IPS-20b (cell line): ENCODE results near the gene OLFM1.
"Not testable (repeated sequence)": the region's sequence is repeated elsewhere in the genome, so short reads cannot be mapped to it uniquely, and the experiment has no call there.

Experiments
- H3K27ac ChIP-seq: one replicate; pipeline ENCODE4 v1.5.1; 2013; ENCODE audit warnings: low read length
- H3K27me3 ChIP-seq: 2 replicates; pipeline ENCODE4 v1.6.1; 2013; ENCODE audit warnings: mild to moderate bottlenecking, low read length, inconsistent platforms; ENCODE audit not compliant: insufficient read depth
- H3K36me3 ChIP-seq: 2 replicates; pipeline ENCODE4 v1.6.1; 2013; ENCODE audit warnings: low read depth, mild to moderate bottlenecking, inconsistent platforms, low read length, moderate library complexity; ENCODE audit not compliant: insufficient read depth
- H3K4me1 ChIP-seq: 2 replicates; pipeline ENCODE4 v1.6.1; 2013; ENCODE audit warnings: mild to moderate bottlenecking, control low read depth, inconsistent platforms, low read length, moderate library complexity; ENCODE audit not compliant: insufficient read depth
- H3K4me3 ChIP-seq: 2 replicates; pipeline ENCODE4 v1.5.1; 2013; ENCODE audit warnings: mild to moderate bottlenecking, low read length, inconsistent platforms
- H3K9ac ChIP-seq: 2 replicates; pipeline ENCODE4 v1.6.1; 2013; ENCODE audit warnings: low read depth, mild to moderate bottlenecking, inconsistent platforms, low read length, moderate library complexity
- H3K9me3 ChIP-seq: 2 replicates; pipeline ENCODE4 v1.6.1; 2013; ENCODE audit warnings: mild to moderate bottlenecking, low read depth, low read length, inconsistent platforms; ENCODE audit not compliant: insufficient read depth

Gene OLFM1

GRCh38 chr9:135105938-135106491 lies 18.5 kb downstream of the OLFM1 start:
- H3K36me3 ChIP-seq, result peaks cover 7% of the 10 kb centered on the region; the same call in 1 of the 2 replicates
- no peaks in the 10 kb centered on the region for H3K27me3 ChIP-seq
- H3K4me3 ChIP-seq, result no peak overlapping the region
- no peaks in the 10 kb centered on the region; the same call in 1 of the 2 replicates for H3K4me1 ChIP-seq
- no peaks in the 10 kb centered on the region for H3K9me3 ChIP-seq
- no peak overlapping the region for H3K27ac ChIP-seq
- no peak overlapping the region for H3K9ac ChIP-seq

GRCh38 chr9:135106551-135107270 lies 19.2 kb downstream of the OLFM1 start:
- H3K4me3 ChIP-seq, result no peak overlapping the region
- no peak overlapping the region for H3K27ac ChIP-seq
- H3K36me3 ChIP-seq, result peaks cover 3% of the 10 kb centered on the region; the same call in 1 of the 2 replicates
- no peaks in the 10 kb centered on the region for H3K9me3 ChIP-seq
- H3K27me3 ChIP-seq, result no peaks in the 10 kb centered on the region
- no peak overlapping the region for H3K9ac ChIP-seq
- no peaks in the 10 kb centered on the region; the same call in 1 of the 2 replicates for H3K4me1 ChIP-seq

DNA sequence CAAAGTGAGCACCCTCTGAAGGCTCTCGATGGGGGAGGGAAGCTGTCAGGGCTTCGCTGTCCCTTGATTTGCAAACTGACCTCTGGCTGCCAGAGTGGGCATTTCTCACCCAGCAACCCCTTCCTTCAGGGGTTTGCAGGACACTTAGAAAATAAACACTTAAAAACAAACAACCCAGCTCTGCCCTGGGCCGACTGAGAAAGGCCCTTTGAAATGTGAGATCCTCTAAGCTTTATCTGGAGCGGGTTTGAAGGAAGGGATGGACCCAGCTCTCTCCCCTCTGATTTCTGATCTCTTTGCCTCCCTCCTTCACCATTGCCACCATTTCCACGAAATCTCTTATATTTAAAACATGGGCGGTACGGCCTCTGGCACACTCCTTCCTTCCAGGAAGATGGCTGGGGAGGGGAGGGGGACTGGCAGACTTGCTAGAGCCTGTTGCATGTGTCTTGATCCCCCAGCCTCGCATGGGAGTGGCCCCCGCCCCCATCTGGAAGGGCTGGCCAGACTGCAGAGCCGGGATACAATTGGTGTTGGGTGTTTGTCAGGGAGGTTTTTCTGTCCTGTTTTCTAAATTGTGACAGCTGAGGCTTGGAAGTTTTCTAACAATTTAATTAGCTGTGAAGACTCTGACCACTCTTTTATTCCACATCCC lies 20.2 kb downstream of the OLFM1 start:
- Histone ChIP-seq H3K27ac (no peak overlapping the region), H3K4me1 (no peaks in the 10 kb centered on the region; the same call in 1 of the 2 replicates), H3K27me3 (no peaks in the 10 kb centered on the region), H3K4me3 (no peak overlapping the region), H3K36me3 (peaks cover 3% of the 10 kb centered on the region; the same call in 1 of the 2 replicates), H3K9ac (no peak overlapping the region), H3K9me3 (no peaks in the 10 kb centered on the region)

- Histone ChIP-seq H3K27ac (no peak overlapping the region), H3K36me3 (peaks cover 3% of the 10 kb centered on the region; the same call in 1 of the 2 replicates), H3K9ac (no peak overlapping the region), H3K4me1 (no peaks in the 10 kb centered on the region; the same call in 1 of the 2 replicates), H3K27me3 (no peaks in the 10 kb centered on the region), H3K9me3 (no peaks in the 10 kb centered on the region), H3K4me3 (no peak overlapping the region)
These were observed 21.5 kb downstream of the OLFM1 start for GRCh38 chr9:135108831-135109510.

DNA sequence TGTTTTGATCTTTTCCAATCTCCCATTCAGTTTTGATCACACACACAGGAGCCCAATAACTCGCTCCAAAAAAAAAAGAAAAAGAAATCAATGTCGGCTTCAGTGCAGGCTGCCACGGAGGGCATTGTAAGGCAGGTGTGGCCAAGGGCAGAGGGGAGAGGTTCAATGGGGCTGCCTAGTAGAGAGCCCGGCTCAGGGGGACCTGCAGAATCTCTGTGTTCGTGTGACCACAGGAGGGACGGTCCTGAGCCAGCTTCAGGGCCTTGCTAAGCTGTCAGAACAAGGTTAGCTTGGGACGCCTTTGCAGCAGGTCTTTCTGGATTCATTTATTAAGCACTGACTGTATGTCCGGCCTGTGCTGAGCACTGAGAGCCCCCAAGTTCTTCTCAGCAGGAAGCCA lies 22.2 kb downstream of the OLFM1 start:
- H3K9me3 ChIP-seq, result no peaks in the 10 kb centered on the region
- H3K27me3 ChIP-seq, result no peaks in the 10 kb centered on the region
- H3K9ac ChIP-seq, result no peak overlapping the region
- H3K4me3 ChIP-seq, result no peak overlapping the region
- H3K36me3 ChIP-seq, result peaks cover 3% of the 10 kb centered on the region; the same call in 1 of the 2 replicates
- H3K4me1 ChIP-seq, result no peaks in the 10 kb centered on the region; the same call in 1 of the 2 replicates
- H3K27ac ChIP-seq, result no peak overlapping the region

DNA sequence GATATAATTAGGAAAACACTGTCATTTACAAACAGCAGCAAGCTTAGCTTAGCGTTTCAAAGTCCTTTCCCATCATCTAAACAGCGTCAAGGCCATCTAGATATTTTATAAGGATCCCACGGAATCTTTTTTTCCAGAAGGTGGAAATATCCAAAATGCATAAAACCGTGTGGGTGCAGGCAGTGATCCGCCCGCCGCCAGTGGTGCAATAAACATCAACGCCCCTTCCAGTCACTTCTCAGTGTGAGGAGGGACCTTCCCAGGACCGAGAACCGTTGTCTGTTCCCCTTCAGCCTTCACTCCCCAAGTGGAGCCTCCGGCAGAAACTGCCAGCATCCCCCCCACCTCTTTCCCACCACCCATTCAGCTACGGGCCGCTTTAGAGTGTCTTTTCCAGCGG lies 22.9 kb downstream of the OLFM1 start:
- peaks cover 3% of the 10 kb centered on the region; the same call in 1 of the 2 replicates for H3K36me3 ChIP-seq
- H3K9me3 ChIP-seq, result no peaks in the 10 kb centered on the region
- no peaks in the 10 kb centered on the region for H3K27me3 ChIP-seq
- H3K4me1 ChIP-seq, result no peaks in the 10 kb centered on the region; the same call in 1 of the 2 replicates
- no peak overlapping the region for H3K4me3 ChIP-seq
- H3K9ac ChIP-seq, result no peak overlapping the region
- H3K27ac ChIP-seq, result no peak overlapping the region

GRCh38 chr9:135111600-135111999 lies 24.1 kb downstream of the OLFM1 start:
- H3K27me3 ChIP-seq, H3K36me3 ChIP-seq, H3K4me3 ChIP-seq, H3K27ac ChIP-seq, H3K4me1 ChIP-seq, H3K9ac ChIP-seq, H3K9me3 ChIP-seq: not testable (repeated sequence)

GRCh38 chr9:135116371-135116770 lies 28.9 kb downstream of the OLFM1 start:
- Histone ChIP-seq H3K27me3 (no peaks in the 10 kb centered on the region), H3K36me3 (peaks cover 22% of the 10 kb centered on the region), H3K27ac (no peak overlapping the region), H3K9ac (no peak overlapping the region), H3K4me1 (no peaks in the 10 kb centered on the region), H3K4me3 (no peak overlapping the region), H3K9me3 (no peaks in the 10 kb centered on the region)

- Histone ChIP-seq H3K4me3 (no peak overlapping the region), H3K36me3 (peaks cover 22% of the 10 kb centered on the region), H3K4me1 (no peaks in the 10 kb centered on the region), H3K9me3 (no peaks in the 10 kb centered on the region), H3K27ac (no peak overlapping the region), H3K9ac (no peak overlapping the region), H3K27me3 (no peaks in the 10 kb centered on the region)
These were observed 29.4 kb downstream of the OLFM1 start for GRCh38 chr9:135116881-135117280.

GRCh38 chr9:135117281-135117680 lies 29.8 kb downstream of the OLFM1 start:
- H3K9me3 ChIP-seq, result no peaks in the 10 kb centered on the region
- no peak overlapping the region for H3K27ac ChIP-seq
- peaks cover 22% of the 10 kb centered on the region for H3K36me3 ChIP-seq
- no peaks in the 10 kb centered on the region for H3K4me1 ChIP-seq
- no peak overlapping the region for H3K4me3 ChIP-seq
- no peak overlapping the region for H3K9ac ChIP-seq
- no peaks in the 10 kb centered on the region for H3K27me3 ChIP-seq

DNA sequence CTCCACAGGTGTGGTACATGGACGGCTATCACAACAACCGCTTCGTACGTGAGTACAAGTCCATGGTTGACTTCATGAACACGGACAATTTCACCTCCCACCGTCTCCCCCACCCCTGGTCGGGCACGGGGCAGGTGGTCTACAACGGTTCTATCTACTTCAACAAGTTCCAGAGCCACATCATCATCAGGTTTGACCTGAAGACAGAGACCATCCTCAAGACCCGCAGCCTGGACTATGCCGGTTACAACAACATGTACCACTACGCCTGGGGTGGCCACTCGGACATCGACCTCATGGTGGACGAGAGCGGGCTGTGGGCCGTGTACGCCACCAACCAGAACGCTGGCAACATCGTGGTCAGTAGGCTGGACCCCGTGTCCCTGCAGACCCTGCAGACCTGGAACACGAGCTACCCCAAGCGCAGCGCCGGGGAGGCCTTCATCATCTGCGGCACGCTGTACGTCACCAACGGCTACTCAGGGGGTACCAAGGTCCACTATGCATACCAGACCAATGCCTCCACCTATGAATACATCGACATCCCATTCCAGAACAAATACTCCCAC lies 32.1 kb downstream of the OLFM1 start:
- Histone ChIP-seq H3K4me3 (no peak overlapping the region), H3K36me3 (peaks cover 22% of the 10 kb centered on the region), H3K9ac (no peak overlapping the region), H3K27me3 (no peaks in the 10 kb centered on the region), H3K27ac (no peak overlapping the region), H3K9me3 (no peaks in the 10 kb centered on the region), H3K4me1 (no peaks in the 10 kb centered on the region)
